HG03520 (cell line): Measurements from ENCODE around the gene STAG1.
"Not testable (repeated sequence)": the region's sequence is repeated elsewhere in the genome, so short reads cannot be mapped to it uniquely, and the experiment has no call there.

ENCODE experiments used
- ATAC-seq: cut with Tn5 transposase; IDR thresholded peaks from one replicate; pipeline ENCODE4 v1.9.1; 2021; ENCODE audit warnings: mild to moderate bottlenecking, moderate library complexity; ENCODE audit not compliant: unreplicated experiment

Gene STAG1

GRCh38 chr3:136752172-136752421 is at the start of gene STAG1:
STAG1 (minus strand) TSS chr3:136752378; CDS start chr3:136630898, 121,480 bp downstream.
- ATAC-seq = no peak

DNA sequence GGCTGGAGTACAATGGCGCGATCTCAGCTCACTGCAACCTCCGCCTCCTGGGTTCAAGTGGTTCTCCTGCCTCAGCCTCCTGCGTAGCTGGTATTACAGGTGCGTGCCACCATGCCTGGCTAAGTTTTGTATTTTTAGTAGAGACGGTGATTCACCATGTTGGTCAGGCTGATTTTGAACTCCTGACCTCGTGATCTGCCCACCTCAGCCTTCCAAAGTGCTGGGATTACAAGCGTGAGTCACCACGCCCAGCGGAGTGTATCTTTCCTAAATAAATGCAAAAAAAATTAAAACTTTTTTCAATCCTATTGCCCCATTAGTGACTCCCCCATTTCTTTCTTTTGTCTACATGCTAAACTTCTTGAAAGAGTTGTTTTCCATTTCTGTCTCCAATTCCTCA is 49.0 kb upstream of the STAG1 start:
- not testable (repeated sequence) for ATAC-seq

GRCh38 chr3:136792556-136793330 is 40.6 kb upstream of the STAG1 start:
- ATAC-seq = no peak

- no peak for ATAC-seq
These were observed 38.6 kb upstream of the STAG1 start for GRCh38 chr3:136790786-136791185.

DNA sequence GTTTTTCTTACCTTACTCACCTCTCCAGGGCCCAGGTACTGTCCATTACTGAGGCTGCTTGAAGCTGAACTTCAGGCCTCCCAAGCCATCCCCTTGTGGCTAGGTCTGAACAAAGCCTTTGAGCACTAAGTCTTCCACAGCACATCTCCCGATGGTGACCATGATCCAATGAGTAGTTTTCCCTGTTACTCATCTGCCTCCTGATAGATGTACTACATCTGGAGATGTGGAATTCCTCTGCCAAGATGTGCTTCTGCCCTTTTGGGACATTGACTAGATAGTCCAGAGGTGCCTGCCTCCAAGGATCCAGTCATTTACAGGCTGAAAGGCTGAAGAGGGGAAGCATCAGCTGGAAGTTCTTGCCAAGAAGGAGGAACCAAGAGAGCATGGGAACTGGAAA is 37.8 kb upstream of the STAG1 start:
- no peak for ATAC-seq

DNA sequence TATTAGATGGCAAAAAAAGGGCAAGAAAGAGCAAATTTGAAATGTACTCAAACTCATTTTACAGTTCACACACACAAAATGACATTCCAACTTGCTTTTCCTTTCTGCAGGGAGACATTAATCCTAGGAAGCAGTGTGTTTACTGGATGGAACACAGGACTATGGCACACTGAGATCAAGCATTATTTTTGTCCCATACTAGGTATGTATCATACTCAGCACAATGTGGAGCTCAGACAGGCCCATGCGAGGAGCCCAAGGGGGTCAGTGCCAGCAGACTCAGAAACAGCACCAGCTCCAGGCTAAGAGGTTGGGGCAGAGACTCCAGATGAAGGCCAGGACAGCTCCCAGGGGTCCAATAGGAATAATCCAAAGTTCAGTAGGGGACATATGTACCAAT is 36.0 kb upstream of the STAG1 start:
- ATAC-seq = no peak

DNA sequence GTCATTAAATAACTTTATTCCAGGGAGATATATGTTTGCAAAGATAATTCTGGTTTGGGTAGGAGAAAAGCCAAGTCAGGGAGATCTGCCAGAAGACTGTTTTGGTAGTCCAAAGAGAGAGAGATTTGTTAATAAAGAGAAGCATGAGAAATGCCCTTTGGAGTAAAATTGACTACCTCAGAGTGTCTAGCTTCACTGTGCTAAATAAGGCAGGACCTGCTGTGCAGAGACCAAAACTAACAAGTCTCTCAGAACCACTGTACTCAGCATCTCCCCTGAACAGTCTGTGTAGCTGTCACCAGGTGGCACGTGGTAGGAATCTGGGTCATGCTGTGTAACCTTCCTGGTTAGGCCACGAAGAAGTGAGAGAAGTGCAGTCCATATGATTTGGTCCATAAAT is 35.2 kb upstream of the STAG1 start:
- no peak for ATAC-seq

DNA sequence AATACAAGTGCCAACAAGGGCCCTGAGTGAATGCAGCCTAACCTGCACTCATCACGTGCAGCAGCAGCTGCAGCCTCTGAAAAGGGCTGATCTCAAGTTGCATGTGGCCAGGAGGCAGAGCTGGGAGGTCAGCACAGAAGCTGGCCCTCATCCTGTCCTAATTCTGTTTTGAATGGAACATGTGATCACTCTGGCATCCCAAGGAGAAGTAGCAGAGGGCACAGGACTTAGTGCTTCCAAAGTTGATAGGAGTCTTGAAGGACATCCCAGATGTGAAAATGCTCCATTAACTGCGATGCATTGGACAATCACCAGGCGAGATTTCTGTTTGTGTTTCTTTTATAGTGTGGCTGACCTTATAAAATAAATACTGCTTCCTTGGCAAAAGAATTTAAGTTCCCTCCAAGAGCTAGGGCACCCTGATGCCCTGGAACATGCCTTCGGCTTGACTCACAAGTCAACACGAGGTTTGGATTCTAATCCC is 31.6 kb upstream of the STAG1 start:
- ATAC-seq = no peak

GRCh38 chr3:136780741-136781140 is 28.6 kb upstream of the STAG1 start:
- ATAC-seq = no peak

DNA sequence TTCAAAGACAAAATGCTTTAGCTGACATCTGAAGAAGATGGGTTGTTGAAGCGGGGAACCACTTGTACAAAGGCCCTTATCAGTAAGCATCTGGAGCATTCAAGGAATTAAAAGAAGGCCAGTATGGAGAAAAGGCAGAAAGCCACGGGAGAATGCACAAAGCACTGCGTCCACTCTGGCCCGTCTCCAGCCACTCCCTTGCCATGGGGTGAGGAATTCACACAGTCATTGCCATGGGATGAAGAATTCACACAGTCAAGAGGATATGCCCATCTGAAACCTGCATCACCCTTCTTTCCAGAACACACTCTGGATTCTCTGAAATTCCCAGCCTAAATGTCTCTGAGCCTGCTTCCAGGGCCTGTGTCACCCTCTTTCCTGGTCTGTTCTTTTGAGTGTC is 26.7 kb upstream of the STAG1 start:
- no peak for ATAC-seq

DNA sequence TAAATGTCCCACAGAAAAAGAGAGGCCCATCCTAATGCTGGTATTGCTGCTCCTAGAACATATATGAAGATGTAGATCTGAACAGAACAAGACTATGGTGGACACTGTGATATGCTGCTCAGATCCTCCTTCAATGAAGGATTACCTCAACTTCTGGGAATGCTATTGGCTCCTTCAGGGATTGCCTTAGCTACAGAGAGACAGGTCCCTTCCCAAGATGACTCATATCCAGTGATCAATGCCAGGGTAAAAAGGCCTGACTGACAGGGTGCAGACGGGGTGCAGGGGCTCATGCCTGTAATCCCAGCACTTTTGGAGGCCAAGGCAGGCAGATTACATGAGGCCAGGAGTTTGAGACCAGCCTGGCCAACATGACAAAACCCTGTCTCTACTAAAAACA is 20.5 kb upstream of the STAG1 start:
- no peak for ATAC-seq

- not testable (repeated sequence) for ATAC-seq
These were observed 6.3 kb upstream of the STAG1 start for GRCh38 chr3:136758160-136759102.

DNA sequence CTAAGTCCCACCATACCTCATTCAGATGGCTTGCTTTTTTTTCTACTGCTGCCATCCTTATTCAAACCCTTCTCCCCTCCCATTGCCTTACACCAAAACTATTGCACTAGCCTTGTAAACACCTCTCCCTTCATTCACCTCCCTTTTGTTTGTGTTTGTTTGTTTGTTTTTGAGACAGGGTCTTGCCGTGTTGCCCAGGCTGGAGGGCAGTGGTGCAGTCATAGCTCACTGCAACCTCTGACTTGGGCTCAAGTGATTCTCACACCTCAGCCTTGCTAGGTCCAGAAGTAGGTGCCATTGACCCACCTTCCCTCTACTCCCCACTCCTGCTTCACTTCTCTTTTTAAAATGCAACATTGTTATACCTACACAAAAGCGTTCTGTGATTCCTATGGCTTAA is 3.0 kb upstream of the STAG1 start:
- no peak for ATAC-seq

- no peak for ATAC-seq
These were observed 1.3 kb upstream of the STAG1 start for GRCh38 chr3:136753326-136753939.

DNA sequence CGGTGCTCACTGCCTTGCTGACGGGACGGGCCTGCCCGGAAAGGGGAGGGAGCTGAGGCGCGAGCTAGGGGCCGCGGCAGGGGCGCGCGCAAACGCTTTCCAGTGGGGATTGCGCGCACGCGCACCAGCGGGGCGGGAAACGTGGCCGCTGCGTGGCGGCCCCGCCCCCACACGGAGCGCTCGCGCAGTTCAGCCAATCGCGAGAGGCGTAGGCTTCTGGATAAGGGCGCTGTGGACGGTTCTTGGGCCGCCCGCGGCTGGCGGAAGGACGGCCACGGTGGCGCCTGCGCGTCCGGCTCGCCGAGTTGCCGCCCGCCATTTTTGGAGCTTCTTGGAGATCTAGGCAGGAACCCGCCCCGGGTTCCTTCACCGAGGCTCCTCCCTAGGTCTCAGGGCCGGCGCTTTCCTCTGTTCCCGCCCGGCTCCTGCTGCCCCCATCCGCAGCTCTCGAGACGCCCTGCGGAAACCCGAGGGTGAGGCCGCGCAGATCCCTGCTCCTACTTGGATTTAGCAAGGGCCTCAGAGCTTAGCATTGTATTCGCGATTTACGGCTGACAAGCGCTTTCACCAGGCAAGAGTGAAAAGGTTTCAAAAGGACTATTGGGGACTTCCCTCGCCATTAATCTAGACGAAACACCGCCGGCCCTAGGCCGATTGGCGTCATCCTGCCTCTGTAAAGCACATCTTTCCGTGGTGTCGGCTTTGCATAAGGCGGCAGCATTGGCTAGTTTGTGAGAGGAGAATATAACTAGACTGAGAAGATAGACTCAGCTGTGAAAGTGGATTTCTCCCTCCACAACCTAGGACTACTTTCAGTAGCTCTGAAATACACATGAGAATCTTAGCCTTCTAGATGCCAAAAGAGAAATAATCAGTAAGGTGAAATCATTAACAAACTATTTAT is 496 bp upstream of the STAG1 start:
- ATAC-seq = peak; percentile 81

GRCh38 chr3:136751316-136752171 is 634 bp downstream of the STAG1 start:
- peak; percentile 9 for ATAC-seq

DNA sequence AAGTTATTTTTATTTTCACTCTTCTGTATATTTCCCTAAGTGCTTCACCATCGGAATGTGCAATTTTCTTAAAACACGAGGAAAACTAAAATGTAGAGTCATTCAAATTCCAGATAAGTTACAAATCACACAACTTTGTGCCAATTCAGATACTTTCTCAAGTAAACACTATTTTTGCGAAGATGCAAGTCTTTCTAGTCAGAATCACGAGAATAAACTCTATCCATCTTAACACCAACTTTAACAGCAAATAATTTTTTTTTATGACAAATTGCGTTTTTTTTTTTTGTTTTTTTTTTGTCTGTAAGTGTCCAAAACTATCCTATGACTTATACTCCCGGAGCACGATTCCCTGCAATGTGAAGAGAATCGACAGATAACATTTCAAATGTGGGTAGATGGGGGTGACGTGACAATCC is 1.3 kb downstream of the STAG1 start:
- no peak for ATAC-seq

GRCh38 chr3:136750209-136750896 is 1.8 kb downstream of the STAG1 start:
- no peak for ATAC-seq

DNA sequence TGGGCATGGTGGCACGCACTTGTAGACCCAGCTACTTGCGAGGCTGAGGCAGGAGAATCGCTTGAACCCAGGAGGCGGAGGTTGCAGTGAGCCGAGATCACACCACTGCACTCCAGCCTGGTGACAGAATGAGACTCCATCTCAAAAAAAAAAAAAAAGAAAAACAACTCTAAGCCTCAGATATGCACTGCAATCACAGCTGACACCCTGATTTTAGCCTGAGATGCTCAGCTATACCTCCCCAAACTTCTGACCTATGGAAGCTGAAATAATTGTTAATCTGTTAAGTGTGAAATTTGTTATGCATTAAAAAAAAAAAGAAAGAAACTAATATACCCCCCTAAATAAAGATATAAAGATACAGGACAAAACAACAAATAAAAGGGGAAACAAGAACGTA is 2.6 kb downstream of the STAG1 start:
- ATAC-seq = not testable (repeated sequence)
